ENCODE data around the gene RASAL2. TPM values are rescaled to one million over a fixed set of nuclear protein-coding genes. Genes with fewer than 3 reads are reported as not detected.
A peak's percentile ranks its signal among the peaks of the same experiment; 100 is the strongest.

The RASAL2 gene
- total RNA-seq, 1 experiment from 2014 or later = 18.5 TPM

- Histone ChIP-seq H3K4me3 (no peak overlapping the region), H3K27me3 (no peaks in the 10 kb centered on the region), H3K9me3 (no peaks in the 10 kb centered on the region), H3K36me3 (no peaks in the 10 kb centered on the region)
- DNase-seq = no peak
These were observed 340.5 kb downstream of the RASAL2 start for GRCh38 chr1:178434360-178434759.

- Histone ChIP-seq H3K36me3 (0 out of 2 replicates have a peak, but pooled peaks cover 4% of the 10 kb centered on the region), H3K27me3 (no peaks in the 10 kb centered on the region), H3K9me3 (no peaks in the 10 kb centered on the region), H3K4me3 (no peak overlapping the region)
- no peak for DNase-seq
These were observed 341.1 kb downstream of the RASAL2 start for GRCh38 chr1:178434899-178435435.

GRCh38 chr1:178436899-178437298 lies 343.0 kb downstream of the RASAL2 start:
- H3K9me3 ChIP-seq = no peaks in the 10 kb centered on the region
- DNase-seq = no peak
- H3K4me3 ChIP-seq = no peak overlapping the region
- peaks cover 13% of the 10 kb centered on the region for H3K36me3 ChIP-seq
- H3K27me3 ChIP-seq = no peaks in the 10 kb centered on the region

- H3K9me3 ChIP-seq = no peaks in the 10 kb centered on the region
- no peak overlapping the region for H3K4me3 ChIP-seq
- H3K36me3 ChIP-seq = peaks cover 22% of the 10 kb centered on the region
- DNase-seq = no peak
- no peaks in the 10 kb centered on the region for H3K27me3 ChIP-seq
These were observed 344.5 kb downstream of the RASAL2 start for GRCh38 chr1:178438432-178438831.

GRCh38 chr1:178442925-178443324 lies 349.0 kb downstream of the RASAL2 start:
- DNase-seq = no peak
- Histone ChIP-seq H3K27me3 (no peaks in the 10 kb centered on the region), H3K4me3 (no peak overlapping the region), H3K9me3 (no peaks in the 10 kb centered on the region), H3K36me3 (peaks cover 35% of the 10 kb centered on the region)

GRCh38 chr1:178450871-178451270 lies 357.0 kb downstream of the RASAL2 start:
- Histone ChIP-seq H3K36me3 (peaks cover 17% of the 10 kb centered on the region), H3K27me3 (no peaks in the 10 kb centered on the region), H3K4me3 (no peak overlapping the region), H3K9me3 (no peaks in the 10 kb centered on the region)
- DNase-seq = no peak

GRCh38 chr1:178451529-178451928 lies 357.6 kb downstream of the RASAL2 start:
- H3K4me3 ChIP-seq = no peak overlapping the region
- H3K9me3 ChIP-seq = no peaks in the 10 kb centered on the region
- H3K36me3 ChIP-seq = peaks cover 12% of the 10 kb centered on the region
- peak; percentile 10 for DNase-seq
- H3K27me3 ChIP-seq = no peaks in the 10 kb centered on the region

- Histone ChIP-seq H3K27me3 (no peaks in the 10 kb centered on the region), H3K4me3 (no peak overlapping the region), H3K36me3 (peaks cover 15% of the 10 kb centered on the region), H3K9me3 (no peaks in the 10 kb centered on the region)
- DNase-seq = no peak
These were observed 358.1 kb downstream of the RASAL2 start for GRCh38 chr1:178452013-178452412.

- no peak for DNase-seq
- Histone ChIP-seq H3K4me3 (no peak overlapping the region), H3K36me3 (peaks cover 18% of the 10 kb centered on the region), H3K9me3 (no peaks in the 10 kb centered on the region), H3K27me3 (no peaks in the 10 kb centered on the region)
These were observed 362.6 kb downstream of the RASAL2 start for GRCh38 chr1:178456472-178456871.

- no peaks in the 10 kb centered on the region for H3K27me3 ChIP-seq
- no peak overlapping the region for H3K4me3 ChIP-seq
- DNase-seq = no peak
- H3K9me3 ChIP-seq = no peaks in the 10 kb centered on the region
- peaks cover 12% of the 10 kb centered on the region for H3K36me3 ChIP-seq
These were observed 363.7 kb downstream of the RASAL2 start for GRCh38 chr1:178457651-178458050.

- DNase-seq = no peak
- H3K4me3 ChIP-seq = no peak overlapping the region
- H3K9me3 ChIP-seq = no peaks in the 10 kb centered on the region
- H3K27me3 ChIP-seq = no peaks in the 10 kb centered on the region
- H3K36me3 ChIP-seq = peaks cover 9% of the 10 kb centered on the region
These were observed 364.3 kb downstream of the RASAL2 start for GRCh38 chr1:178458203-178458602.

- Histone ChIP-seq H3K4me3 (no peak overlapping the region), H3K27me3 (no peaks in the 10 kb centered on the region), H3K36me3 (peaks cover 12% of the 10 kb centered on the region), H3K9me3 (no peaks in the 10 kb centered on the region)
- DNase-seq = no peak
These were observed 367.2 kb downstream of the RASAL2 start for GRCh38 chr1:178461104-178461503.

- Histone ChIP-seq H3K9me3 (no peaks in the 10 kb centered on the region), H3K27me3 (no peaks in the 10 kb centered on the region), H3K4me3 (no peak overlapping the region), H3K36me3 (peaks cover 14% of the 10 kb centered on the region)
- DNase-seq = no peak
These were observed 367.8 kb downstream of the RASAL2 start for GRCh38 chr1:178461701-178462100.

- no peaks in the 10 kb centered on the region for H3K9me3 ChIP-seq
- H3K4me3 ChIP-seq = no peak overlapping the region
- H3K36me3 ChIP-seq = peaks cover 24% of the 10 kb centered on the region
- no peak for DNase-seq
- H3K27me3 ChIP-seq = no peaks in the 10 kb centered on the region
These were observed 370.2 kb downstream of the RASAL2 start for GRCh38 chr1:178464141-178464540.

- H3K27me3 ChIP-seq = no peaks in the 10 kb centered on the region
- H3K36me3 ChIP-seq = peaks cover 24% of the 10 kb centered on the region
- no peak overlapping the region for H3K4me3 ChIP-seq
- H3K9me3 ChIP-seq = no peaks in the 10 kb centered on the region
- no peak for DNase-seq
These were observed 370.7 kb downstream of the RASAL2 start for GRCh38 chr1:178464566-178464965.

- DNase-seq = no peak
- Histone ChIP-seq H3K4me3 (no peak overlapping the region), H3K9me3 (no peaks in the 10 kb centered on the region), H3K27me3 (no peaks in the 10 kb centered on the region), H3K36me3 (peaks cover 24% of the 10 kb centered on the region)
These were observed 371.1 kb downstream of the RASAL2 start for GRCh38 chr1:178465011-178465410.

GRCh38 chr1:178467837-178468236 lies 373.9 kb downstream of the RASAL2 start:
- H3K9me3 ChIP-seq = no peaks in the 10 kb centered on the region
- H3K4me3 ChIP-seq = no peak overlapping the region
- peaks cover 24% of the 10 kb centered on the region for H3K36me3 ChIP-seq
- DNase-seq = no peak
- no peaks in the 10 kb centered on the region for H3K27me3 ChIP-seq

GRCh38 chr1:178470411-178470960 lies 376.6 kb downstream of the RASAL2 start:
- no peak for DNase-seq
- no peaks in the 10 kb centered on the region for H3K9me3 ChIP-seq
- H3K27me3 ChIP-seq = no peaks in the 10 kb centered on the region
- no peak overlapping the region for H3K4me3 ChIP-seq
- H3K36me3 ChIP-seq = peaks cover 30% of the 10 kb centered on the region
